HEK293 (cell line): ENCODE measurements around the gene LIMA1.
"Not testable (repeated sequence)": the region's sequence is repeated elsewhere in the genome, so short reads cannot be mapped to it uniquely, and the experiment has no call there.

Experiments
- CTCF ChIA-PET: fragments of 350-600 bp; formaldehyde crosslinking; extraction: SDS; loops from one replicate; lab custom pipeline; 2021; ENCODE audit warnings: antibody characterized with exemption; lab: Yijun Ruan, JAX
- POLR2A ChIA-PET: fragments of 300-600 bp; formaldehyde crosslinking; extraction: SDS; loops from one replicate; lab custom pipeline; 2020; ENCODE audit warnings: antibody characterized with exemption, inconsistent platforms; lab: Yijun Ruan, JAX
- H3K27ac ChIP-seq: fragments of 200-500 bp; sonication (Bioruptor generic); 2 replicates; pipeline ENCODE4 v1.5.1; 2014; ENCODE audit warnings: low read depth, low read length, control low read depth, inconsistent platforms; ENCODE audit errors: extremely low read depth
- H3K36me3 ChIP-seq, 2 experiments: fragments of 200-500 bp in 1 of 2; sonication (Bioruptor generic) in 1 of 2; 1 replicate in 1 of 2; 2 replicates in 1 of 2; pipeline ENCODE4 v1.5.1; 2014 to 2017; ENCODE audit warnings: inconsistent platforms in 2 of 2, low read length in 2 of 2; ENCODE audit not compliant: control insufficient read depth in 2 of 2, insufficient read depth in 1 of 2
- H3K4me1 ChIP-seq: fragments of 200-500 bp; sonication (Bioruptor generic); 2 replicates; pipeline ENCODE4 v1.5.1; 2014; ENCODE audit warnings: mild to moderate bottlenecking, low read length, inconsistent platforms; ENCODE audit not compliant: control insufficient read depth, insufficient read depth
- H3K4me3 ChIP-seq: 2 replicates; pipeline ENCODE4 v1.5.1; 2011; ENCODE audit warnings: low read depth, mild to moderate bottlenecking, control low read depth, low read length, moderate library complexity
- H3K9me3 ChIP-seq: fragments of 200-500 bp; sonication (Bioruptor generic); 2 replicates; pipeline ENCODE4 v1.5.1; 2014; ENCODE audit warnings: low read depth, low read length, inconsistent platforms; ENCODE audit not compliant: control insufficient read depth, insufficient read depth
- GLIS1 ChIP-seq: fragments of 450-650 bp; formaldehyde crosslinking; IDR thresholded peaks from 2 replicates; pipeline ENCODE4 v1.5.1; 2016; ENCODE audit warnings: missing biosample characterization, missing genetic modification characterization
- ZNF121 ChIP-seq: fragments of 450-650 bp; formaldehyde crosslinking; IDR thresholded peaks from 2 replicates; pipeline ENCODE4 v1.5.1; 2016; ENCODE audit warnings: missing biosample characterization, missing genetic modification characterization
- ZNF175 ChIP-seq: fragments of 450-650 bp; formaldehyde crosslinking; IDR thresholded peaks from 2 replicates; pipeline ENCODE4 v1.5.1; 2016; ENCODE audit warnings: missing biosample characterization, missing genetic modification characterization
- ZNF214 ChIP-seq: fragments of 450-650 bp; formaldehyde crosslinking; IDR thresholded peaks from 2 replicates; pipeline ENCODE4 v1.5.1; 2017; ENCODE audit warnings: missing biosample characterization, mild to moderate bottlenecking, missing genetic modification characterization, borderline replicate concordance
- ZNF76 ChIP-seq: fragments of 450-650 bp; formaldehyde crosslinking; IDR thresholded peaks from 2 replicates; pipeline ENCODE4; 2016; ENCODE audit warnings: low read depth, missing biosample characterization, missing genetic modification characterization, borderline replicate concordance
- ZNF768 ChIP-seq: fragments of 450-650 bp; formaldehyde crosslinking; IDR thresholded peaks from 2 replicates; pipeline ENCODE4 v1.5.1; 2018; ENCODE audit warnings: missing biosample characterization, mild to moderate bottlenecking, missing genetic modification characterization
- TF ChIP-seq, protein P1 (sequence below): fragments of 450-650 bp; formaldehyde crosslinking; IDR thresholded peaks from 2 replicates; pipeline ENCODE4 v1.5.1; 2016; ENCODE audit warnings: missing biosample characterization, missing genetic modification characterization, borderline replicate concordance
- TF ChIP-seq, protein P2 (sequence below): fragments of 450-650 bp; formaldehyde crosslinking; IDR thresholded peaks from 2 replicates; pipeline ENCODE4 v1.5.1; 2017; ENCODE audit warnings: missing biosample characterization, missing genetic modification characterization
- TF ChIP-seq, protein P3 (sequence below): fragments of 450-650 bp; formaldehyde crosslinking; IDR thresholded peaks from 2 replicates; pipeline ENCODE4 v1.5.1; 2017; ENCODE audit warnings: missing biosample characterization, missing genetic modification characterization

Gene LIMA1

DNA sequence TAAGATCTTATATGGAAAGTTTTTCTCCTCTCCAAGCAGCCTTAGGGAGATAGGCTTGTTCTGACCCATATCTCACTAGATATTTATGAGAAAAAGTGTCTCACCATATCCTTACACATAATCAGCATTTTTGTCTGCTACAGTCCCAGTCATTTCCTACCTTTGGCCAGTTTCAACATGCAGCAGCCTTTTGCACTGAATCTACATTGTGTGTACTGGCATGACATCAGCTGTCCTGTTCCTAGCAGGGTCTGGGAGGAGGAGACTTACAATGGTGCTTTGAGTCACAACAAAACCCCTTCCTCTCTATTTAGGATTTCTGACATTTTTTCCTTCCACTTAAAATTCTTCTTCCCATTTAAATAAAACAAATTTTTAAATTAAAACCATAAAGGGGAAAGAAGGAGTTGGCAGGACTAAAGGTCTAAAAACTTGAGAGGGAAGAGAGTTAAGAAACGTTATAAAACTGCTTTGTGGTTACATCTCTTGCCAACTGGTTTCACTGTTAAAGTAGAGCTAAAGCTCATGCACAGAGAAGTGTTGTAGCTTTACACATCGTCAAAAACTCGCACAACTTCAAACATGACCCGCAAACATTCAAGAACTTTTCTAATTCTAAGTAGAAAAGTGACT lies 62.8 kb downstream of the LIMA1 start (continued):
- TF ChIP-seq, protein P1, sequence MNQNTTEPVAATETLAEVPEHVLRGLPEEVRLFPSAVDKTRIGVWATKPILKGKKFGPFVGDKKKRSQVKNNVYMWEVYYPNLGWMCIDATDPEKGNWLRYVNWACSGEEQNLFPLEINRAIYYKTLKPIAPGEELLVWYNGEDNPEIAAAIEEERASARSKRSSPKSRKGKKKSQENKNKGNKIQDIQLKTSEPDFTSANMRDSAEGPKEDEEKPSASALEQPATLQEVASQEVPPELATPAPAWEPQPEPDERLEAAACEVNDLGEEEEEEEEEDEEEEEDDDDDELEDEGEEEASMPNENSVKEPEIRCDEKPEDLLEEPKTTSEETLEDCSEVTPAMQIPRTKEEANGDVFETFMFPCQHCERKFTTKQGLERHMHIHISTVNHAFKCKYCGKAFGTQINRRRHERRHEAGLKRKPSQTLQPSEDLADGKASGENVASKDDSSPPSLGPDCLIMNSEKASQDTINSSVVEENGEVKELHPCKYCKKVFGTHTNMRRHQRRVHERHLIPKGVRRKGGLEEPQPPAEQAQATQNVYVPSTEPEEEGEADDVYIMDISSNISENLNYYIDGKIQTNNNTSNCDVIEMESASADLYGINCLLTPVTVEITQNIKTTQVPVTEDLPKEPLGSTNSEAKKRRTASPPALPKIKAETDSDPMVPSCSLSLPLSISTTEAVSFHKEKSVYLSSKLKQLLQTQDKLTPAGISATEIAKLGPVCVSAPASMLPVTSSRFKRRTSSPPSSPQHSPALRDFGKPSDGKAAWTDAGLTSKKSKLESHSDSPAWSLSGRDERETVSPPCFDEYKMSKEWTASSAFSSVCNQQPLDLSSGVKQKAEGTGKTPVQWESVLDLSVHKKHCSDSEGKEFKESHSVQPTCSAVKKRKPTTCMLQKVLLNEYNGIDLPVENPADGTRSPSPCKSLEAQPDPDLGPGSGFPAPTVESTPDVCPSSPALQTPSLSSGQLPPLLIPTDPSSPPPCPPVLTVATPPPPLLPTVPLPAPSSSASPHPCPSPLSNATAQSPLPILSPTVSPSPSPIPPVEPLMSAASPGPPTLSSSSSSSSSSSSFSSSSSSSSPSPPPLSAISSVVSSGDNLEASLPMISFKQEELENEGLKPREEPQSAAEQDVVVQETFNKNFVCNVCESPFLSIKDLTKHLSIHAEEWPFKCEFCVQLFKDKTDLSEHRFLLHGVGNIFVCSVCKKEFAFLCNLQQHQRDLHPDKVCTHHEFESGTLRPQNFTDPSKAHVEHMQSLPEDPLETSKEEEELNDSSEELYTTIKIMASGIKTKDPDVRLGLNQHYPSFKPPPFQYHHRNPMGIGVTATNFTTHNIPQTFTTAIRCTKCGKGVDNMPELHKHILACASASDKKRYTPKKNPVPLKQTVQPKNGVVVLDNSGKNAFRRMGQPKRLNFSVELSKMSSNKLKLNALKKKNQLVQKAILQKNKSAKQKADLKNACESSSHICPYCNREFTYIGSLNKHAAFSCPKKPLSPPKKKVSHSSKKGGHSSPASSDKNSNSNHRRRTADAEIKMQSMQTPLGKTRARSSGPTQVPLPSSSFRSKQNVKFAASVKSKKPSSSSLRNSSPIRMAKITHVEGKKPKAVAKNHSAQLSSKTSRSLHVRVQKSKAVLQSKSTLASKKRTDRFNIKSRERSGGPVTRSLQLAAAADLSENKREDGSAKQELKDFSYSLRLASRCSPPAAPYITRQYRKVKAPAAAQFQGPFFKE (tag by site-specific recombination) = no peak

DNA sequence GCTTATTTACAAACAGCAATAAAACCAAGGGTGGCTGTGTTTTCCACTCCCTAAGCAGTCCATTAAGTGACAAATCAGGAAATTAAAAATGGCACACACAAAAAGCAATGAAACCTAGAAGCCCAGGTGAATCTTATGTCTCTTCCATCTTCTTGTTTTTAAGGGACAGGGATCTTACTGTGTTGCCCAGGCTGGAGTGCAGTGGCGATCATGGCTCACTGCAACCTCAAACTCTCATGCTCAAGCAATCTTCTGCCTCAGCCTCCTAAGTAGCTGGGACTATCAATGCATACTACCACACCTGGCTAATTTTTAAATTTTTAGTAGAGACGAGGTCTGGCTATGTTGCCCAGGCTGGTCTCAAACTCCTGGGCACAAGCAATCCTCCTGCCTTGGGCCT lies 63.8 kb downstream of the LIMA1 start:
- peaks cover 0 to 4% of the 10 kb centered on the region in 2 experiments; a peak in 2 of 3 replicates for H3K36me3 ChIP-seq
- CTCF ChIA-PET = interaction anchor here (0.6 to 2.0 kb wide), 4 partner anchors 44 to 359 kb away, joined by 3 to 5 read pairs (median 4); no protein-coding TSS in a partner anchor
- no peak overlapping the region for H3K4me3 ChIP-seq
- POLR2A ChIA-PET = no interaction called here
- H3K4me1 ChIP-seq = peaks cover 22% of the 10 kb centered on the region
- no peak overlapping the region for H3K27ac ChIP-seq
- H3K9me3 ChIP-seq = no peaks in the 10 kb centered on the region
- TF ChIP-seq ZNF121 (tag by site-specific recombination) = peak; percentile 95
- TF ChIP-seq, protein P2, sequence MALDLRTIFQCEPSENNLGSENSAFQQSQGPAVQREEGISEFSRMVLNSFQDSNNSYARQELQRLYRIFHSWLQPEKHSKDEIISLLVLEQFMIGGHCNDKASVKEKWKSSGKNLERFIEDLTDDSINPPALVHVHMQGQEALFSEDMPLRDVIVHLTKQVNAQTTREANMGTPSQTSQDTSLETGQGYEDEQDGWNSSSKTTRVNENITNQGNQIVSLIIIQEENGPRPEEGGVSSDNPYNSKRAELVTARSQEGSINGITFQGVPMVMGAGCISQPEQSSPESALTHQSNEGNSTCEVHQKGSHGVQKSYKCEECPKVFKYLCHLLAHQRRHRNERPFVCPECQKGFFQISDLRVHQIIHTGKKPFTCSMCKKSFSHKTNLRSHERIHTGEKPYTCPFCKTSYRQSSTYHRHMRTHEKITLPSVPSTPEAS (tag by site-specific recombination) = no peak
- TF ChIP-seq, protein P3, sequence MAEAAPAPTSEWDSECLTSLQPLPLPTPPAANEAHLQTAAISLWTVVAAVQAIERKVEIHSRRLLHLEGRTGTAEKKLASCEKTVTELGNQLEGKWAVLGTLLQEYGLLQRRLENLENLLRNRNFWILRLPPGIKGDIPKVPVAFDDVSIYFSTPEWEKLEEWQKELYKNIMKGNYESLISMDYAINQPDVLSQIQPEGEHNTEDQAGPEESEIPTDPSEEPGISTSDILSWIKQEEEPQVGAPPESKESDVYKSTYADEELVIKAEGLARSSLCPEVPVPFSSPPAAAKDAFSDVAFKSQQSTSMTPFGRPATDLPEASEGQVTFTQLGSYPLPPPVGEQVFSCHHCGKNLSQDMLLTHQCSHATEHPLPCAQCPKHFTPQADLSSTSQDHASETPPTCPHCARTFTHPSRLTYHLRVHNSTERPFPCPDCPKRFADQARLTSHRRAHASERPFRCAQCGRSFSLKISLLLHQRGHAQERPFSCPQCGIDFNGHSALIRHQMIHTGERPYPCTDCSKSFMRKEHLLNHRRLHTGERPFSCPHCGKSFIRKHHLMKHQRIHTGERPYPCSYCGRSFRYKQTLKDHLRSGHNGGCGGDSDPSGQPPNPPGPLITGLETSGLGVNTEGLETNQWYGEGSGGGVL (tag by site-specific recombination) = no peak
- no peak for TF ChIP-seq ZNF214 (tag by site-specific recombination)
- TF ChIP-seq ZNF76 (tag by site-specific recombination) = no peak
- no peak for TF ChIP-seq GLIS1

DNA sequence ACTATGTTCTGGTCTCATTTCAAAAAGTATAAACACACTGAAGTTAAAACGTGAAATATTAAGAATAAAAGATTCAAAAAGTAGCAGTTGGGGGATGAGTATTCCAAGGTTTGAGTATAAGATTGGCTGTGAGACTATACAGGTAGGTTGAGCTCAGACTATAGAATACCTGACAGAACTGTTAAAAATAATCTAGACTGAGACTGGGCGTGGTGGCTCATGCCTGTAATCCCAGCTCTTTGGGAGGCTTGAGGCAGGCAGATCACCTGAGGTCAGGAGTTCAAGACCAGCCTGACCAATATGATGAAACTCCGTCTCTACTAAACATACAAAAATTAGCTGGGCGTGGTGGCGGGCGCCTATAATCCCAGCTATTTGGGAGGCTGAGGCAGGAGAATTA lies 64.3 kb downstream of the LIMA1 start:
- H3K27ac ChIP-seq, POLR2A ChIA-PET: not testable (repeated sequence)
- CTCF ChIA-PET = interaction anchor here (0.6 to 1.4 kb wide), 3 partner anchors 17 to 360 kb away, joined by 3 to 5 read pairs (median 4); no protein-coding TSS in a partner anchor

DNA sequence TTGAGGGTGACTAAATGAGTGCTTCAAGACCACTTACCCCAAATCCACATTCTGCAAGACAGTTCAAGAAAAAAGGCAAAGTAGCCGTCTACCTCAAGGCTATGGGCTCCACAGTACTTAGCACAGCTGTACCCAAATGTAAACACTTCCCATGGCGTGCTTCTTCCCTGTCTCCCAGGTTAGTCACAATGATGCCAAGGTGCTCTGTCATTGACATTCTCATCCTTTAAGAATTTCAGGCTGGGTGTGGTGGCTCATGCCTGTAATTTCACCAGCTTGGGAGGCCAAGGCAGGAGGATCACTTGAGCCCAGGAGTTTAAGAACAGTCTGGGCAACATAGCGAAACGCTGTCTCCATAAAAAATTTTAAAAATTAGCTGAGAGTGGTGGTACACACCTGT lies 64.9 kb downstream of the LIMA1 start:
- ChIA-PET POLR2A (interaction anchor here (0.7 kb wide), 1 partner anchor 107 kb away, joined by 6 read pairs; the partner anchor contains the start of gene COX14), CTCF (interaction anchor here (1.0 to 1.4 kb wide), 2 partner anchors 17 to 251 kb away, joined by 4 to 5 read pairs; no protein-coding TSS in a partner anchor)
- Histone ChIP-seq H3K4me3 (no peak overlapping the region), H3K4me1 (peaks cover 12% of the 10 kb centered on the region), H3K36me3 (peaks cover 0 to 4% of the 10 kb centered on the region in 2 experiments; a peak in 2 of 3 replicates), H3K9me3 (no peaks in the 10 kb centered on the region), H3K27ac (no peak overlapping the region)
- TF ChIP-seq, protein P1 (tag by site-specific recombination) = no peak
- TF ChIP-seq, protein P3 (tag by site-specific recombination) = no peak
- no peak for TF ChIP-seq ZNF768
- no peak for TF ChIP-seq ZNF175 (tag by site-specific recombination)

More for the DNA sequence above, 64.3 kb downstream of the LIMA1 start:
- not testable (repeated sequence) for H3K9me3 ChIP-seq, H3K36me3 ChIP-seq, H3K4me3 ChIP-seq
- H3K4me1 ChIP-seq = peaks cover 16% of the 10 kb centered on the region
